ENCODE measurements around the gene COTL1. TPM values are rescaled to one million over a fixed set of nuclear protein-coding genes. Genes with fewer than 3 reads are reported as not detected.

The COTL1 gene
- total RNA-seq, 4 donors from 2014 or later = 55.3 to 95.1 (median 78.4) TPM

DNA sequence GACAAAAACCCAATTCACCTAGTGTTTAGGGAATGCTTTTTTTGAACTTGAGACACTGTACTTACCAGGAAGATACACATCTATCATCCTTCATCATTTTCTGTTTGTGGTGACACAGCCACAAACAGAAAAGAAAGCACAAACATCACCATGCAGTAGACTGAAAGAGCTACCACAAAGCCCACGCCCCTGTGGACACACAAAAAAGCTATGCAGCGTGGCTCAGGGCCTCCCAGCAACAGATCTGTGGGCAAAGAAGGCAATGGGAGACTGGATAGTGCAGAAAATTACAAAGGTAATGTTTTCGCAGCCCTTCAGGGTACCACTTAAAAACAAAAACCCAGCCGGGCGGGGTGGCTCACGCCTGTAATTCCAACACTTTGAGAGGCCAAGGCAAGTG, 9.6 kb downstream of the COTL1 start:
- TF ChIP-seq, protein P1, sequence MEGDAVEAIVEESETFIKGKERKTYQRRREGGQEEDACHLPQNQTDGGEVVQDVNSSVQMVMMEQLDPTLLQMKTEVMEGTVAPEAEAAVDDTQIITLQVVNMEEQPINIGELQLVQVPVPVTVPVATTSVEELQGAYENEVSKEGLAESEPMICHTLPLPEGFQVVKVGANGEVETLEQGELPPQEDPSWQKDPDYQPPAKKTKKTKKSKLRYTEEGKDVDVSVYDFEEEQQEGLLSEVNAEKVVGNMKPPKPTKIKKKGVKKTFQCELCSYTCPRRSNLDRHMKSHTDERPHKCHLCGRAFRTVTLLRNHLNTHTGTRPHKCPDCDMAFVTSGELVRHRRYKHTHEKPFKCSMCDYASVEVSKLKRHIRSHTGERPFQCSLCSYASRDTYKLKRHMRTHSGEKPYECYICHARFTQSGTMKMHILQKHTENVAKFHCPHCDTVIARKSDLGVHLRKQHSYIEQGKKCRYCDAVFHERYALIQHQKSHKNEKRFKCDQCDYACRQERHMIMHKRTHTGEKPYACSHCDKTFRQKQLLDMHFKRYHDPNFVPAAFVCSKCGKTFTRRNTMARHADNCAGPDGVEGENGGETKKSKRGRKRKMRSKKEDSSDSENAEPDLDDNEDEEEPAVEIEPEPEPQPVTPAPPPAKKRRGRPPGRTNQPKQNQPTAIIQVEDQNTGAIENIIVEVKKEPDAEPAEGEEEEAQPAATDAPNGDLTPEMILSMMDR (IDR thresholded peaks at IDR 0.05) = no peak
- no peak for DNase-seq (ENCODE audit: low spot score)
- no peak for ATAC-seq (ENCODE audit: low FRiP score)

DNA sequence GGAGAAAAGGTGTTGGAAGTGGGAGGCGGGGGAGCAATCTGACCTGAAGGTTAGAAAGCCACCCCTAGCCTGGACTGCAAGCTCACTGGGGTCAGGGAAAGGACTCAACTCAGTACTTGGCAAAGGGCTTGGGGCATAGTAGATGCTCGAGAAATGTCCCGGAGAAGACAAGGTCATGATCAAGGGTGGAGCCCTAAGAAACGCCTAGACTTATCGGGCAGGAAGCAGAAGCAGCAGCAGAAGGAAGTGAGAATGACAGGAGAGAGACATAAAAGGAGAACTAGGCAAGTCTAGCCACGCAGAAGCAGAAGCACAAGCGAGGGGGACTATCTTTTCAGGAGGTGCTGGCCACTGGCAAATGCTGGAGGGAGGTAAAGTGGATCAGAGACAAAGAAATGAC, 10.2 kb downstream of the COTL1 start:
- ATAC-seq (ENCODE audit: low FRiP score) = no peak
- TF ChIP-seq, protein P1 (IDR thresholded peaks at IDR 0.05) = no peak
- DNase-seq (ENCODE audit: low spot score) = no peak

DNA sequence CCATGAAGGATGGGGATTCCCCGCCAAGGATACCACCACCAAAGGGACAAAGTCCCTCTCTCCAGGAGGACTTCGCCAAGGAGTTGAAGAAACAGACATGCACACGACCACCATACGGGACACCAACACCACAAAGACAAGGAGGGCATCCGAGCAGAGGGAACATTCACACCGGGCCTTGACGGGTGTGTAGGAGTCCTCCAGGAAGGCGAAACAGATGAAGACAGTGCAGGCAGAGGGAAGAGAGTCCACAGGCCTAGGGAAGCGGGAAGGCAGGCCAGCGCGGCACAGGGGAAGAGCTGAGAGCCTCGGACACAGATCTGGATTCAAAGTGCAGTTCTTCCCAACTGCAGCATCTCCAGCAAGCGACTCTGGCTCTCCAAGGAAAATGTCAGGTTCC, 10.8 kb downstream of the COTL1 start:
- TF ChIP-seq, protein P1 (IDR thresholded peaks at IDR 0.05) = no peak
- DNase-seq (ENCODE audit: low spot score) = no peak
- ATAC-seq (ENCODE audit: low FRiP score) = no peak

DNA sequence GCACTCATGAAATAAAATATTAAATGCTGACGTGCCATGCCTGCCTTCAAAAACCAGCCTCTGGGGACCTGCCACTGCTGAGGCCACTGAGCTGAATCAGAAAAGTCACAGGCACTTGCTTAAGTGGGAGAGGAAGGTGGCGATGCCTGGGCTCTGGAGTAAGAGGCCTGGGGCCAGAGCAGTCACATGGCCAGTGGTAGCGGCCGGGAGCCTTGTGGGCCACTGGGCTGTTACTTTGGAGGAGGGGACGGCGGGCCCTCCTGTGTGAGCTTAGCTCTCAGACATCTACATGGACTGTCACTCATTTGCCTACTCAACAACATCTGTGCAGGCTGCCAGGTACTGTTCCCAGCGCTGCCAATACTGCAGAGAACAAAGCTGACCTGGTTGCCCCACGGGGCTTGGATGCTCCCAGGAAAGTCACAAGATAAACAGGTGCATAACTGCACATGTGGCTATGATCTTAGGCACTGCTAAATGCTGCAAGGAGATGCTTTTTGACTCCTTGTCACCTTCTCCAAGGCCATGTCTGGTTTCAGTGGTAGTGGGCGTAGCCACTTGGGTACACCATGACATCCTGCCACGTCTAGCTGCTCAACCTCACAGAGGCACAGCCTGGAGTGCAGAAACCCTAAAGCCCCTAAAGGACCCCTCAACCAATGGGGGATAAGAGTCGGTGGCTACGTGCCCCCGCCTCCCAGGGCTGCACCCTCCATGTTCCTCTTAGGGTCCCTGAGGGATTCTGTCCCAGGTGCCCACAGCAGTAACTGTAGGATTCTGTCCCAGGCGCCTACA, 11.6 kb downstream of the COTL1 start:
- DNase-seq (ENCODE audit: low spot score) (no peak), ATAC-seq (ENCODE audit: low FRiP score) (no peak)
- TF ChIP-seq, protein P1 (IDR thresholded peaks at IDR 0.05) = no peak

DNA sequence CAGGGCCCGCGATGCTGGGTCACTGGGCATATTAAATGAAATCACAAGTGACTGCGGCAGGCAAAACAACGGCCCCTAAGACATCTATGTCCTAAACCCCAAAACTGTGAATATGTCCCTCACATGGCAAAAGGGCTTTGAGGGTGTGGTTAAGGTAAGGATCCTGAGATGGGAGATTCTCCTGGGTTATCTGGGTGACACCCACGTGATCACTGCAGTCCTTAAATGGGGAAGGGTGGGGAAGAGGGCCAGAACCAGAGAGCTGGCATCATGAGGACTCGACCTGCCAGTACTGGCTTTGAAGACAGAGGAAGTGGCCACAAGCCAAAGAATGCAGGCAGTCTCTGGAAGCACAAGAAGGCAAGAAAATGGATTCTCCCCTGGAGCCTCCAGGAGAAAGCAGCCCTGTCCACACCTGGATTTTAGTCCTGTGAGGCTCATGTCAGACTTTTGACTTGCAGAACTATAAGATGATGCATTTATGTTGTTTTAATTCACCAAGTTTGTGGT, 12.5 kb downstream of the COTL1 start:
- ATAC-seq (ENCODE audit: low FRiP score) = no peak
- DNase-seq (ENCODE audit: low spot score) = no peak
- TF ChIP-seq, protein P1 (IDR thresholded peaks at IDR 0.05) = no peak

DNA sequence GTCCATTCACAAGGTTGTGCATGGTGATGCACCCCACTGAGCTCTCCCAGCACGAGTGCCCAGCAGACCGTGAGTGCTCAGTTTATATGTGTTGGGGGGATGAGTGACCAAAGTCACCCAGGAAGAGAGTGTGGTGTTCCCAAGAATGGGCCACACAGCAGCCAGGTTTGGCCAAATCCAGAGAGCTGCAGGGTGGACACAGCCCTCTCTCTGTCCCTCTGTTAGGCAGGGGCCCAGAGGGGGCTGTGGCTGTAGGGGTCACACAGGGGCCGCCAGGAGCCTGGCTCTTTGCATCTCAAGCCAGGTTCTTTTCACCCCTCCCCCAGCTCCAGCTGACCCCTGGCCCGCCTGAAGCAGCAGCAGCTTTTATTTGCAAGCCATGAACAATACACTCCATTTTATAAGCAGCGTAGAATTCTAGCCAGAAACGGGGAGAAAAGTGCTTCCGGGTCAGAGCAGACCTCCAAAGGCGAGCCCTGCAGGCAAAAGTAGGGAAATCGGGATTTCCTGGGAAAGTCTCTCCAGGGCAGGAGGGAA, 13.3 kb downstream of the COTL1 start:
- ATAC-seq (ENCODE audit: low FRiP score) (no peak), DNase-seq (ENCODE audit: low spot score) (no peak)
- TF ChIP-seq, protein P1 (IDR thresholded peaks at IDR 0.05) = no peak

DNA sequence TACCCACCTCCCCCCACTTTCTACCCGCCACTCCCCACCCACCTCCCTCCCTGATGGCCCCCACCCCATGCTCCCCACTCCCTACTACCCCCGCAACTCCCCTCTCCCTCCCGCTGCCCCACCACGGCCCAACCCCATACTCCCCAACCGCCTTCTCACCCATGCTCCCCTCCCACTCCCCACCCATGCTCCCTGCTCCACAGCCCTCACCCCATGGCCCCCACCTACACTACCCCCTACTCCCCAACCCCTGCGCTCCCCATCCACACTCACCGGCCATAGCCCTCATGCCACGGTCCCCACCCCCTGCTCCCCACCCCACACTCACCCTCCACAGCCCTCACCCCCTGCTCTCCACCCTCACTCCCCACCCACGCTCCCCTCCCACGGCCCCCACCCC, 13.9 kb downstream of the COTL1 start:
- ATAC-seq (ENCODE audit: low FRiP score) (no peak), DNase-seq (ENCODE audit: low spot score) (no peak)
- TF ChIP-seq, protein P1 (IDR thresholded peaks at IDR 0.05) = no peak
